A549 (cell line): Measurements from ENCODE around the gene DPYD.

ENCODE experiments used
- CEBPB ChIP-seq, 2 experiments: fragments of >200 bp in 1 of 2; sonication (Bioruptor Twin) in 1 of 2; formaldehyde crosslinking in 1 of 2; IDR thresholded peaks; 2 replicates each; pipeline ENCODE4 v1.6.1; 2012 to 2016
- CTCF ChIP-seq: fragments of >200 bp; sonication (Bioruptor Twin); formaldehyde crosslinking; IDR thresholded peaks from 3 replicates; pipeline ENCODE4 v1.5.1; 2016
- EHMT2 ChIP-seq: fragments of 200-600 bp; sonication (generic); IDR thresholded peaks from 2 replicates; pipeline ENCODE4 v1.6.1; 2016; ENCODE audit warnings: antibody characterized with exemption, low read depth, mild to moderate bottlenecking, moderate library complexity
- POLR2A ChIP-seq: IDR thresholded peaks from 2 replicates; pipeline ENCODE4 v1.6.1; 2012; ENCODE audit warnings: mild to moderate bottlenecking, low read length

GRCh38 chr1:97314685-97315084, 606.1 kb downstream of the DPYD start:
- TF ChIP-seq CTCF (no peak), POLR2A (no peak), CEBPB (IDR thresholded peaks at IDR 0.05) (no peak), EHMT2 (no peak)
